A549 treated with RU486 at 1 μM for 4 hours (cell line): ENCODE results near the gene SPAG4. TPM values are rescaled to one million over a fixed set of nuclear protein-coding genes. Genes with fewer than 3 reads are reported as not detected.

ENCODE experiments used
- total RNA-seq: library from RNA; stranded (reverse); fragments of 200-300 nt; extraction: Qiagen RNA extraction; gene quantifications from 5 replicates; pipeline ENCODE4 v1.2.3, GENCODE V29; 2022; ENCODE audit warnings: low read depth

The SPAG4 gene
- total RNA-seq: 3.6 to 6.0 TPM (median 4.5 TPM) in 5 replicates

GRCh38 chr20:35615667-35616464 is at the start of gene SPAG4:
TSS of gene SPAG4 (plus strand) at chr20:35615829. CDS start at chr20:35616004, 175 bp downstream.

GRCh38 chr20:35664466-35665206 is 49.0 kb downstream of the SPAG4 start, which contains the start of the genes CPNE1 and RBM12:
TSS of gene CPNE1 (minus strand) at chr20:35664900. CDS start at chr20:35632923, 31,977 bp downstream.
TSS of gene RBM12 (minus strand) at chr20:35664900. CDS start at chr20:35655322, 9,578 bp downstream.

Other genes with a start within 250 kb of the SPAG4 start
- gene UQCC1, start 203.9 kb upstream of the SPAG4 start, total RNA-seq: 30.8 to 41.1 TPM (median 32.5 TPM) in 5 replicates
- gene GDF5, start 177.6 kb upstream of the SPAG4 start, total RNA-seq: not detected in 5 replicates
- 21.8 to 25.4 TPM (median 23.2 TPM) in 5 replicates for gene CEP250, start 160.2 kb upstream of the SPAG4 start, total RNA-seq
- not detected in 5 replicates for gene C20orf173, start 86.2 kb upstream of the SPAG4 start, total RNA-seq
- 215 to 255 TPM (median 242 TPM) in 5 replicates for gene ERGIC3, start 73.8 kb upstream of the SPAG4 start, total RNA-seq
- 161 to 226 TPM (median 210 TPM) in 5 replicates for gene CPNE1, start 49.1 kb downstream of the SPAG4 start, total RNA-seq
- 71.1 to 88.6 TPM (median 84.2 TPM) in 5 replicates for gene RBM12, start 49.1 kb downstream of the SPAG4 start, total RNA-seq
- gene NFS1, start 83.5 kb downstream of the SPAG4 start, total RNA-seq: 27.9 to 38.0 TPM (median 32.2 TPM) in 5 replicates
- gene ROMO1, start 83.6 kb downstream of the SPAG4 start, total RNA-seq: 307 to 374 TPM (median 332 TPM) in 5 replicates
- gene RBM39, start 126.4 kb downstream of the SPAG4 start, total RNA-seq: 162 to 210 TPM (median 176 TPM) in 5 replicates
- 23.4 to 29.2 TPM (median 24.9 TPM) in 5 replicates for gene PHF20, start 156.2 kb downstream of the SPAG4 start, total RNA-seq